COLO668 (cell line): ENCODE results near the gene CDHR4.
"Not testable (repeated sequence)": the region's sequence is repeated elsewhere in the genome, so short reads cannot be mapped to it uniquely, and the experiment has no call there.

ENCODE experiments used
- DNase-seq: peaks from one replicate; lab custom pipeline; 2025; ENCODE audit not compliant: unreplicated experiment; lab: John Stamatoyannopoulos, UW

The CDHR4 gene

DNA sequence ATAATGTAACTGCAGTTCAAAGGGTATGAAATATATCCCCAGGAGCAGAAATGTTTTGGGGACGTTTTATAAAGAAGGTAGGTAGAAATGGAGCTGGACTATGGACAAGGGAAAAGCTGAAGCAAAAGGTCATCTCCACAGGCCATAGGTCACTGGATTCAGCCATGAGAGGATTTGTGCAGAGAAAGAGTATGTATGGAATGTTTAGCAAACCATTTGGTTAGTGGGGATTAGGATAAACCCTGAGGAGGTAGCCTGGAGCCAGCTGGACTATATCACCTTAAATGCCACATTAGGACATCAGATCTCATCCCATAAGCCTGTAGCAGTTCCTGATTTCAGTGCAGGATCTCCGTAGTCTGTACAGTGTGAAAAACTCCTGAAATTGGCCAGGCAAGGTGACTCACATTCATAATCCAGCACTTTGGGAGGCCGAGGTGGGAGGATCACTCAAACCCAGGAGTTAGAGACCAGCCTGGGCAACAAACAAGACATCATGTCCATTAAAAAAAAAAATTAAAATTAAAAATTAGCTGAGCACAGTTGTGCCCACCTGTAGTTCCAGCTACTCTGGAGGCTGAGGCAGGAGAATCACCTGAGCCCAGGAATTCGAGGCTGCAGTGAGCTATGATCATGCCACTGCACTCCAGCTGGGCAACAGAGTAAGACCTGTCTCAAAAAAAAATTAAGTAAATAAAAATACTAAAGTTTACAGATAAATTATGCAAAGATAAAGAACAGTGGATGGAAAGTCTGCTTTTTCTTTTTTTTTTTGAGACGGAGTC, 18.1 kb downstream of the CDHR4 start:
- DNase-seq: no peak

DNA sequence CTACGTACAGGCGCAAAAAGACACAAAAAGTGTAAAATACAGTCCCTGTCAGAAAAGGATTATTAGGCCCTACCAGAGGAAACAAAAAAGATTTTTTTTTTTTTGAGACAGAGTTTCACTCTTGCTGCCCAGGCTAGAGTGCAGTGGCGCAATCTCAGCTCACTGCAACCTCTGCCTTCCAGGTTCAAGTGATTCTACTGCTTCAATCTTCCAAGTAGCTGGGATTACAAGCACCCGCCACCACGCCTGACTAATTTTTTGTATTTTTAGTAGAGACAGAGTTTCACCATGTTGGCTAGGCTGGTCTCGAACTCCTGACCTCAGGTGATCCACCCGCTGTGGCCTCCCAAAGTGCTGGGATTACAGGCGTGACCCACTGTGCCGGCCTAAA, 18.7 kb downstream of the CDHR4 start:
- not testable (repeated sequence) for DNase-seq

DNA sequence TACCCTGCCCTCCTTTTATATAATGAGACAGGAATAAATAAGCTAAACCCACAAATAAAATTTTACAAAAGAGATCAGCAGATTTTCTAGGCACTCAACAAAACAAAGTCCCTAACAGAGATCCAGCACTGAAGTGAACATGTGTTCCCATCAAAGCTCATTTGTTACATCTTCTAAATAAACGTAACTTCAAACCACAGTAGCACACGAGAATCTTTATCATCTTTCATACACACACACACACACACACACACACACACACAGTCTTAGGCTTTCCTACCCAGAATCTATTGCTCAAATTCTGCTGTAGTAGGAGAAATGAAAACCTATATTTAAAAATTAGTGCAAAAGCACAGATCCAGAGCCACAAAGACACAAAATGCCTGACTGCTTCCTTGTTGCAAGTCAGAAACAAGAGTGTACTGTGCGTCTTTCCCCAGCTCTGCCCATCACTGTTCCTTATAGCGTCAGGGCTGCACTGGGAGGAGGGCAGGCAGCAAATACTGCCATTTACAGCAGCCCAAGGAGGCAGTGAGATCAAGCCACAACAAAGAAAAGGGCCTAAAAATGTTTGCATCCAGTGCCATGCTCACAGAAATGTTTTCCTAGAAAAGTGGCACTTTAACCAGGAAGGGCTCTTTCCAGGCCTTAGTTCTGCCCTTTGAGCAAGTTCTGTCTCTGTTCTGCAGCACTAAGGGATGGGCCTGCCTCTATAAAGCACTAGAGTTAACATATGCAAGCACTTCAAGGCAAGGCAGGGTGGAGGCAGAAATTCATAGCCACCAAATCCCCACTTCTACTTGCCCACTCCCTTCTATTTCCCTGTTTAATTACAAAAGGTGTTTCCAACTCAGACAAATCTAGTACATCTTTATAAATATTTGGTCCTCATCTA, 19.3 kb downstream of the CDHR4 start:
- DNase-seq: no peak

DNA sequence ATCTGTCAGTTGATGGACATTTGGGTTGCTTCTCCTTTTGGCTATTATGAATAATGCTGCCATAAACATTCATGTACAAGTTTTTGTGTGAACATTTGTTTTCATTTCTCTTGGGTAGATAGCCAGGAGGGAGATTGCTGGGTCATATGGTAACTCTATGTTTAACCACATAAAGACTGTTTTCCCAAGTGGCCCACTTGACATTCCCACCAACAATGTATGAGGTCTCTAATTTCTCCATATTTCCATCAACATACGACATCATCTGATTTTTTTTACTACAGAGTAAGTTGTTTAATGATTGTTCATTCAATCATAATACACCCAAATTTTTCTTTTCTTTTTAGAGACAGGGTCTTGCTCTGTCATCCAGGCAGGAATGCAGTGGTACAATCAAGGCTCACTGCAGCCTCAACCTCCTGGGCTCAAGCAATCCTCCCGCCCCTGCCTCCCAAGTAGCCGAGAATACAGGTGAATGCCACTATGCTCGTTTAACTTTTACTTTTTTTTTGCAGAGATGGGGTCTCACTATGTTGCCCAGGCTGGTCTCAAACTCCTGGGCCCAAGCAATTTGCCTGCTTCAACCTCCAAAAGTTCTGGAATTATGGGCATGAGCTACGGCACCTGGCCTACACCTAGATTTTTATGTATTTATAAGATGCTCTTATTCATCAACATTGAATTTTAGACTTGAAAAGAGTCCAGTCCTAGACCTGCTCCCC, 20.2 kb downstream of the CDHR4 start:
- no peak for DNase-seq

DNA sequence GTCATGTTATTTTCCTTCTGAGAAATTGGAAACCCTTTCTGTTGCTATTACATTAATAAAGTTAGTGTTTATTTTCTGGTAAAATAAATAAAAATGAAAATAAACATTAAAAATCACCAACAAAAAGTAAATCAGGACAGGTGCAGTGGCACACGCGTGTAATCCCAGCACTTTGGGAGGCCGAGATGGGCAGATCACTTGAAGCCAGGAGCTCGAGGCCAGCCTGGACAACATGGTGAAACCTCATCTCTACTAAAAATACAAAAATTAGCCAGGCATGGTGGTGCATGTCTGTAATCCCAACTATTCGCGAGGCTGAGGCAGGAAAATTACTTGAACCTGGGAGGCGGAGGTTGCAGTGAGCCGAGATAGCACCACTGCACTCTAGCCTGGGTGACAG, 23.6 kb downstream of the CDHR4 start:
- DNase-seq: not testable (repeated sequence)

DNA sequence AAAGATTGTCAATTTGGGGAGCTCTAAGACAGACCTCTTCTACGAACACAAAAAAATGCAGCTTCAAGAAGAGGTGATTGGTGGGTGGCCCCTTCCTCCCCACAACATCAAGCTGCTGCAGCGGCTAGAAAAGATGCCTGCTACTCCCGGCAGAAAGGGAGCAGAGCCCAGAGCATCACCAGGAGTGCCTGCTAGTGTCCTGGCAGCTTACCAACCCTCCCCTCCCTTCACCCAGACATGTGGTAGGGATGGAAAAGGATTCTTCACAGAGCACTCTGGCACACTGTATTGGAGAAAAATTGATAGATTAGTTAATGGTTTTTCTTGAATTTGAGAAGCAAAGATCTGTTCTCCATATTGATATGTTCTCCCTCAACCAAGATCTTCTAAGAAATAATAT, 24.1 kb downstream of the CDHR4 start:
- DNase-seq: no peak

DNA sequence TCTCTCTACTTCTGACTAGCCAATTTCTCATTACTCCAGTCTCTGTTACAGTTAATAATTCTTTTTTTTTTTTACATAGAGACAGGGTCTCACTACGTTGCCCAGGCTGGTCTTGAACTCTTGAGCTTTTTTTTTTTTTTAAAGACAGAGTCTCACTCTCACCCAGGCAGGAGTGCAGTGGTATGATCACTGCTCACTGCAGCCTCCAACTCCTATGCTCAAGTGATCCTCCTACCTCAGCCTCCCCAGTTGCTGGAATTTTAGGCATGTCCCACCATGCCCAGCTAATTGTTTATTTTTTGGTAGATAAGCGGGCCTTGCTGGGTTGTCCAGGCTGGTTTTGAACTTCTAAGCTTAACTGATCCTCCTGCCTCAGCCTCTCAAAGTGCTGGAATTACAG, 27.0 kb downstream of the CDHR4 start:
- DNase-seq: no peak

DNA sequence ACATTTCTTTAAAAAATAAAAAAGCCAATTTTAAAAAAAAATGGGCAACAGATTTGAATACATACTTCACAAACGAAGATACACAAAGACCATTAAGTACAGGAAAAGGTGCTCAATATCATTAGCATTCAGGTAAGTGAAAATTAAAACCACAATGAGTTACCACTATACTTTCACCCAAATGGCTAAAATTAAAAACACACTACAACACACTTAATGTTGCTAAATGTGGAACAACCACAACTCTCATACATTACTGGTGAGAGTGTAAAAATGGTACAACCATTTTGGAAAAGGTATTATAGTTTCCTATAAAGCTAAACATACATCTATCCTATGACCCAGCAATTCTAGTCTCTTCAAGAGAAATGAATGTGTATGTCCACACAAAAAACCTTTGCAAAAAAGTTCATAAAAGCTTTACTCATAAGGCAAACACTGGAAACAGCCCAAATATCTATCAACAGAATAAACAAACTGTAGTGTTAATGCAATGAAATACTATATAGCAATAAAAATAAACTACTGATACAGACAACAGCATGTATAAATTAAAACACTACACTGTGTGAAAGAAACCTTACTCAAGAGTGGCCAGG, 28.2 kb downstream of the CDHR4 start:
- DNase-seq: no peak

DNA sequence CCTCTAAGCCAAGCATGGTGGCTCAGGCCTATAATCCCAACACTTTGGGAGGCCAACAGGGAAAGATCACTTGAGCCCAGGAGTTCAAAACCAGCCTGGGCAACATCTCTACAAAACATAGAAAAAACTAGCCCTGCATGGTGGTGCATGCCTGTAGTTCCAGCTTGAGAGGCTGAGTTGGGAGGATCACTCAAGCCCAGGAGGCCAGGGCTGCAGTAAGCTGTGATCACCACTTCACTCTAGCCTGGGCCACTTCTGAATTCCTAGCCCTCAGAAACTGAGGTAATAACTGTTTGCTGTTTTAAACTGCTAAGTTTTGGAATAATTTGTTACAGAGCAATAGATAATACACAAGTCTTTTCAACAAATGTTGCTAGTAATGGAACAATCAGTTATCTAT, 29.7 kb downstream of the CDHR4 start:
- no peak for DNase-seq

DNA sequence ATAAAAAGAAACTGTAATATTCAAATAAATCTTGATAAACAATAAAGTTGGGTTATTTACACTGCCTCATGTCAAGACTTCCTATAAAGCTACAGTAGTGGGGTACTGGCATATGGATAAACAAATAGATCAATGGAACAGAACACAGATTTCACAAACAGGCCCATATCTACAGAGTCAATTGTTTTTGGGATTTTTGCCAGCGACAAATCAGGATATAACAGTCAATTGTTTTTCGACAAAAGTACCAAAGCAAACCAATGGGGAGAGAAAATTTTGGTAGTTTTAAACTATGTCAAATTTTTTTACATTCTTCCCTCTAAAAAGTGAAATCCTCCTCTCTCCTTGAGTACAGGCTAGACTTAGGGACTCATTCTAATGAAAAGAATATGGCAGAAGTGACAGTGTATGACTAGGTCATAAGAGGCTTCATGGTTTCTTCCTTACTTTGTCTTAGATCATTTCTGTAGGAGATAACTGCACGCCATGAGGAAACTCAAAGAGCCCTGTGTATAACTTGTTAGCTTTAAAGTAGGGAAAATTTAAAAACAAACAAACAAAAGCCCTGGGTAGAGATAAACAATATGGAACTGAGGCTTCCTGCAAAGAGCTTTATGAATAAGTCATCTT, 30.3 kb downstream of the CDHR4 start:
- DNase-seq: no peak

DNA sequence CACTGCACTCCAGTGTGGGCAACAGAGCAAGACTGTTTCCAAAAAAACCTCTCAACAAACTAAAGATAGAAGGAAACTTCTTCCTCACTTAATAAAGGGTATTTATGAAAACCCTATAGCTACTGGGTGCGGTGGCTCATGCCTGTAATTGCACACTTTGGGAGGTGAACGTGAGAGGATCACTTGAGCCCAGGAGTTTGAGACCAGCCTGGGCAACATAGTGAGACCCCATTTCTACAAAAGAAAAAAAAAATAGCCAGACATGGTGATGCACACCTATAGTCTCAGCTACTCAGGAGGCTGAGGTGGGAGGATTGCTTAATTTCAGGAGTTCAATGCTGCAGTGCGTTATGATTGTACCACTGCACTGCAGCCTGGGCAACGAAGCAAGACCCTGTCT, 35.7 kb downstream of the CDHR4 start:
- DNase-seq: no peak

DNA sequence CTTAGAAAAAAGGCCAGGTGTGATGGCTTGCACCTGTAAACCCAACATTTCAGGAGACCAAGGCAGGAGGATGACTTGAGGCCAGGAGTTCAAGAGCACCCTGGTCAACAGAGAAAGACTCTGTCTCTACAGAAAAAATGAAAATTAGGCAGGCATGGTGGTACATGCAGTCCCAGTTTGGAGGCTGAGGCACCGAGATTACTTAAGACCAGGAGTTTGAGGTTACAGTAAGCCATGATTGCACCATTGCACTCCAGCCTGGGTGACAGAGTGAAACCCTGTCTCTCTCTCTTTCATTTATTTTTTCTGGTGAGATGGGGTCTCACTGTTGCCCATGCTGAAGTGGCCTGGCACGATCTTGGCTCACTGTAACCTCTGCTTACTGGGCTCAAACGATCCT, 38.0 kb downstream of the CDHR4 start:
- DNase-seq: no peak

DNA sequence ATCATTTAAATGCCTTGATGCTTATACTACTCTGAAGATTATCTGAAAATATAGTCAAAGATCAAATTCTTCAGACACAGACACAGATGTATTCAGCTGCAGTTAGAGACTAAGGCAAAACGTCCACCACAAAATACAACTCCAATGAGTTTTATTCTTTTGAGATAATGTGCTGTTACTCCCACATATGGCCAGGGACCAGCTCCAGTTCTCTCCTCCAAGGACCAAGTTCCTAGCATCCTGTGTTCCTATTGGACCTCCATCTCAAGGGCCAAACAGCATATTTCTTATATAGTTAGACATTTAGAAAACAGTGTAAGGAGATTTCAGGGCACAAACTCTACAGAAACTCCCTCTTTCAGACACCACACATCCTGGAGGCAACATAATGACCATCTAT, 40.4 kb downstream of the CDHR4 start:
- DNase-seq: no peak

DNA sequence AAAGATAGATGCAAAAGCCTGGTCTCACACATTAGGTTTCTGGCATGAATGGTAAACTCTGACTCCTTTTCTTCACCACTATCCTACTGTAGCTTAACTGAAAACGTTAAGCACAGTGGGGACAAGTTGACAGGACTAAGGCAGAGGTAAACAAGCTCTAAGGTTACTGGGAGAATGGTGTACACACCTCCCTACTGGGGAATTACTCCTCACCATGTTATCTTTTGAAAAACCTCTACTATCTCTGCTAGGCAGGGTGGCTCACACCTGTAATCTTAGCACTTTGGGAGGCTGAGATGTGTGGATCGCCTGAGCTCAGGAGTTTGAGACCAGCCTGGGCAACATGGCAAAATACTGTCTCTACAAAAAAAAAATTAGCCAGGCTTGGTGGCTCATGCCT, 42.5 kb downstream of the CDHR4 start:
- no peak for DNase-seq

DNA sequence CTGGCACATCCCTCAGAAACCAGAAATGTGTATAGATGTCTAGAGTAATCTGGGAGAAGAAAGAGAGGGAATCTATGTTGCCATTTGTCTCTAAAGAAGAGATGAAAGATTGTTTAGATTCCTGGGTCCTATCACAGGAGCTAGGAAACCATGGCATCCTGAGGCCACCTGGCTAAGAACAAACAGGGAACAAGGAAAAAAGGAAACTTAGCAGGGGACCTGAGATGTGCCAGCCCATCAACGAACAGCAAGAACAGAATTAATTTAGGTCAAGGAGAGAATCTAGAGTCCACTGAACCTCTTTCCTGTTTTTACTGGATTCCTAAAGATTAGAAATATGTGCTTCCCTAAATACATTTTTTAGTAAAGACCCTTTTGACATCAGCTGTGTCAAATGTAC, 43.6 kb downstream of the CDHR4 start:
- DNase-seq: no peak

DNA sequence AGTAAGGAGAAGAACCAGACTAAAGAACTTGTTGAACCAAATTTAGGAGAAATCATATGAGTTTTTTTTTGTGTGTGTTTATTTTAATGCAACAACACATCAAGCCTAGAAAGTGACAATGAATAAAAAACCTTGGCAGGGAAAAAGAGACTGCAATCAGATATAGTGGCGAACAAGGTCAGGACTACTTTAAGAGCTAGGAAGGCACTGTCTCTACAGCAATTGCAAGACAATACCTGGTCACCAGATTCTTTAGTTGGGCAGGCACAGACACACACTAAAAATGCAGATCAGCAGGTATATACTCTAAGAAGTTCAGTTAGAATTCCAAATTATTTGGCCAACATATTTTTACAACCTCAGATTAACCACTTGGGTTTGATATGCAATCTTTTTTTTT, 45.1 kb downstream of the CDHR4 start:
- no peak for DNase-seq

DNA sequence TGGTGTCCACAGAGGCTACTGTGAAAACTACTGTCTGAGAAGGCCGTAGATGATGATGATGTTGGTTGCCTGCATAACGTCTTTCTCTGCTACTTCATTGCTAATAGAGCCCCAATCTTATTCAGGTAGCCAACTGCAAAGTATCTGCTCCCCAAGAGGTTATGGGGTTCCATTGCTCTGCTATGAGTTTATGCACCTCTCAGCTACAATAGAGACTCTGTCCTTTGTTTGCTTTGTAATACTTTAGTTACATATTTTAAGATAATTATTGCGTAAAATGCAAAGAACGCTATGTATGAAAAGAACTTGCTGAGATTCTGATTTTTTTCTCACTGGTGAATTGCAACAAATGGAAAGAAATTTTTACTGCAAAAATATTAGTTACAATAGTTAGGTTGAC, 48.2 kb downstream of the CDHR4 start:
- DNase-seq: no peak

DNA sequence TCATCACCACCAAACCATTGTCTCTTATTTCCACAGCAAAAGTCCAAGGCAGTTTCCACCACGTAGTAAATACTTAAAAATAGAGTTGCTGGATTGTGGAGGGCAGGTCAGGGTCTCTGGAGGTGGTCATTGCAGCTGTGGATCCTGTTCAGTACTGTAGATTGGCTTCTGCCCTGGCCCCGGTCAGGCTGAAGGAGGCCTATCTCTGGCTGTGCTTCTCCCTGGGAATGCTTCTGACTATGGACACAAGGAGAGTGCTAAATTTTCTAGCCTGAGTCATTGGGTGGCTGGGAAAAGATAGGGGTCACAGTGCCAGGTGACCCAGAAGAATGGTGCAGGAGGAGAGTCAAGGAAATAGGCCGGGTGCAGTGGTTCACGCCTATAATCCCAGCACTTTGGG, 49.6 kb downstream of the CDHR4 start:
- DNase-seq: no peak

DNA sequence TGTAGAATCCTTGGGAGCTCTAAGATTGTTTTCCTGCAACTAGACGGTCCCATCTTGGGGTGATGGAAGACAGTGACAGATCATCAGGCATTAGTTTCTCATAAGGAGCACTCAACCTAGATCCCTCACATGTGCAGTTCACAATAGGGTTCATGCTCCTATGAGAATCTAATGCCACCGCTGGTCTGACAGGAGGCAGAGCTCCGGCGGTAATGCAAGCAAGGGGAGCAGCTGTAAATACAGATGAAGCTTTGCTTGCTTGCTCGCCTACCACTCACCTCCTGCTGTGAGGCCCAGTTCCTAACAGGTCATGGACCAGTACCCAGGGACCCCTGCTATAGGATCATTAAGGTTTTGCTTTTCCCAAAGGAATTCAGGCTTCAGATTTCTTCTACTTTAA, 50.8 kb downstream of the CDHR4 start:
- not testable (repeated sequence) for DNase-seq

DNA sequence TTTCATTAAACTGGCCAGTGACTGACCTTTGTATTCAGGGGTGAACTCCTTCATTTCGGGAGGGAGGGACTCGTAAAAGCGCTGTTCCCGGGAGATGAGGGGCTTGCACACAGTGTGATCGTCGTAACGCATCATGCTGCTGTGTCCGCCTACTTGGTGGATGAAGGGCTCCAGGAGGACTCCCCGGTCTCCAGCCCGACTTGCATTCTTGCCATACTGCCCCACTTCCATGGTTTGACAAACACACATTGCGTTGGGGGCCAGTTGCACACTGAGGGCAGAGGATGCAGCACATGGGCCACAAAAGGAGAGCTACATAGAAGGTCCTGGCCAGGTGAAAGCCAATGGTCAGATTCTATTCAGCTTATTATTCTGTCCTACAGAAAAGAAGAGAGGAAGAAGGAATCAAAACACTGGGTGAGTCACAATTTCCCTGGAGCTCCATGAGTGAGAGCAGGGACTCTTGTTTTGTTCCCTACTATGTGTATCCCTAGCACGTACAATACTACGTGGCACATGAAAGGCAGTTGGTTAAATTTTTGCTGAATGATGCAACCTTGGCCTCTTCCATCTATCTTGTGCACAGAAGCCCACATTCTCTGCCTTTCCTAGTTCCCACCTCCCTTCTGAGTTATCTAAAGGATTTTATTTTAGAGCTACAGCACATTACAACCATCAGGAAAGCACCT, 51.7 kb downstream of the CDHR4 start:
- DNase-seq: no peak
